IMR-90 (cell line): ENCODE measurements around the gene B2M. TPM values are rescaled to one million over a fixed set of nuclear protein-coding genes. Genes with fewer than 3 reads are reported as not detected.
"Not testable (repeated sequence)": the region's sequence is repeated elsewhere in the genome, so short reads cannot be mapped to it uniquely, and the experiment has no call there.

Experiments
- ATAC-seq: fragments of 200-7000 bp; cut with Tn5 transposase; 2 replicates; pipeline ENCODE4 v1.9.1; 2020; ENCODE audit warnings: low read depth, mild to moderate bottlenecking, moderate library complexity
- BruUV-seq: library from RNA; stranded (reverse); fragments of 400-500 nt; replicated peaks from 2 replicates; lab custom pipeline; 2021; lab: Mats Ljungman, UMichigan
- CTCF ChIA-PET: fragments of 300-600 bp; formaldehyde crosslinking; extraction: SDS; loops from one replicate; lab custom pipeline; 2021; ENCODE audit warnings: antibody characterized with exemption; lab: Yijun Ruan, JAX
- POLR2A ChIA-PET: fragments of 300-600 bp; sonication (Branson Sonifier 250); formaldehyde crosslinking; loops from one replicate; lab custom pipeline; 2022; ENCODE audit warnings: antibody characterized with exemption; ENCODE audit not compliant: unreplicated experiment; lab: Charles Lee
- DNase-seq: peaks from one replicate; pipeline ENCODE4 v3.0.0; 2013
- H2AFZ ChIP-seq: replicated peaks from 2 replicates; pipeline ENCODE3; 2013; ENCODE audit warnings: low read length, mild to moderate bottlenecking; ENCODE audit not compliant: poor library complexity
- H2AK5ac ChIP-seq: 2 replicates; pipeline ENCODE4 v1.6.1; 2013; ENCODE audit warnings: low read depth, low read length, inconsistent platforms
- H2AK9ac ChIP-seq: replicated peaks from 2 replicates; pipeline ENCODE3; 2013; ENCODE audit warnings: mild to moderate bottlenecking, low read depth, low read length, moderate library complexity; ENCODE audit not compliant: poor library complexity
- H2BK120ac ChIP-seq: 2 replicates; pipeline ENCODE4 v1.6.1; 2013; ENCODE audit warnings: low read depth, low read length, inconsistent platforms
- H2BK15ac ChIP-seq: 3 replicates; pipeline ENCODE4 v1.6.1; 2013; ENCODE audit warnings: low read depth, low read length, inconsistent platforms
- H2BK20ac ChIP-seq: 2 replicates; pipeline ENCODE4 v1.6.1; 2013; ENCODE audit warnings: low read depth, mild to moderate bottlenecking, inconsistent platforms, low read length, moderate library complexity
- H2BK5ac ChIP-seq: 2 replicates; pipeline ENCODE4 v1.6.1; 2013; ENCODE audit warnings: mild to moderate bottlenecking, low read depth, low read length, inconsistent platforms; ENCODE audit not compliant: poor library complexity, severe bottlenecking
- H3K14ac ChIP-seq: replicated peaks from 2 replicates; pipeline ENCODE4 v1.6.1; 2013; ENCODE audit warnings: low read depth, low read length, inconsistent platforms
- H3K18ac ChIP-seq: 2 replicates; pipeline ENCODE4 v1.6.1; 2013; ENCODE audit warnings: low read depth, low read length, control low read depth
- H3K23ac ChIP-seq: 2 replicates; pipeline ENCODE4 v1.6.1; 2013; ENCODE audit warnings: low read depth, low read length, inconsistent platforms
- H3K27ac ChIP-seq: 2 replicates; pipeline ENCODE4 v1.5.1; 2013; ENCODE audit warnings: mild to moderate bottlenecking, control low read depth, low read length; ENCODE audit not compliant: insufficient read depth
- H3K27me3 ChIP-seq: 2 replicates; pipeline ENCODE4 v1.6.1; 2013; ENCODE audit warnings: low read length; ENCODE audit not compliant: control insufficient read depth, insufficient read depth
- H3K36me3 ChIP-seq: 2 replicates; pipeline ENCODE4 v1.6.1; 2013; ENCODE audit warnings: low read length, mixed read lengths; ENCODE audit not compliant: control insufficient read depth, insufficient read depth
- H3K4ac ChIP-seq: 2 replicates; pipeline ENCODE4 v1.6.1; 2013; ENCODE audit warnings: low read depth, low read length, inconsistent platforms
- H3K4me1 ChIP-seq: 2 replicates; pipeline ENCODE4 v1.6.1; 2013; ENCODE audit warnings: low read length, mixed read lengths; ENCODE audit not compliant: control insufficient read depth, insufficient read depth
- H3K4me2 ChIP-seq: 2 replicates; pipeline ENCODE4 v1.6.1; 2013; ENCODE audit warnings: low read depth, mild to moderate bottlenecking, control low read depth, low read length, moderate library complexity
- H3K4me3 ChIP-seq: 2 replicates; pipeline ENCODE4 v1.5.1; 2013; ENCODE audit warnings: low read depth, mild to moderate bottlenecking, control low read depth, low read length, moderate library complexity; ENCODE audit not compliant: insufficient read depth
- H3K56ac ChIP-seq: 2 replicates; pipeline ENCODE4 v1.6.1; 2013; ENCODE audit warnings: low read length, inconsistent platforms; ENCODE audit not compliant: insufficient read depth; ENCODE audit errors: extremely low read depth
- H3K79me1 ChIP-seq, 2 experiments: 2 replicates each; pipeline ENCODE4 v1.6.1; 2013; ENCODE audit warnings: low read length in 2 of 2, inconsistent platforms in 1 of 2, low read depth in 1 of 2
- H3K9ac ChIP-seq: 2 replicates; pipeline ENCODE4 v1.6.1; 2013; ENCODE audit warnings: low read depth, low read length, control low read depth
- H3K9me1 ChIP-seq: 2 replicates; pipeline ENCODE4 v1.6.1; 2013; ENCODE audit warnings: low read length, inconsistent platforms; ENCODE audit not compliant: insufficient read depth
- H3K9me3 ChIP-seq: 2 replicates; pipeline ENCODE4 v1.6.1; 2013; ENCODE audit warnings: low read length; ENCODE audit not compliant: control insufficient read depth, insufficient read depth
- H4K20me1 ChIP-seq: 2 replicates; pipeline ENCODE4 v1.6.1; 2013; ENCODE audit warnings: low read length, inconsistent platforms; ENCODE audit not compliant: insufficient read depth
- H4K5ac ChIP-seq: 2 replicates; pipeline ENCODE4 v1.6.1; 2013; ENCODE audit warnings: mild to moderate bottlenecking, low read depth, low read length, control low read depth
- H4K8ac ChIP-seq, 2 experiments: 2 replicates each; pipeline ENCODE4 v1.6.1; 2013; ENCODE audit warnings: low read depth in 2 of 2, low read length in 2 of 2, control low read depth in 1 of 2, inconsistent platforms in 1 of 2
- H4K91ac ChIP-seq: 2 replicates; pipeline ENCODE4 v1.6.1; 2013; ENCODE audit warnings: low read depth, low read length, inconsistent platforms; ENCODE audit not compliant: insufficient read depth
- RCOR1 ChIP-seq: IDR thresholded peaks from 2 replicates; pipeline ENCODE4 v1.6.1; 2012; ENCODE audit warnings: mild to moderate bottlenecking, low read length, improper control_type of control experiment; ENCODE audit not compliant: insufficient replicate concordance
- WGBS, 2 experiments: methylation state at CpG; one replicate each; pipeline versions ENCODE4 v1.1.5 to v1.1.7; 2013; ENCODE audit warnings: missing lambda C conversion rate in 2 of 2; ENCODE audit not compliant: insufficient read length in 1 of 2; ENCODE audit errors: extremely low coverage in 2 of 2; 5-methylcytosine and 5-hydroxymethylcytosine counted together
- dilution Hi-C: fragments of 300-500 bp; cut with HindIII; formaldehyde crosslinking; loops from one replicate; pipeline ENCODE4 v1.14.3; 2018; ENCODE audit warnings: low sequenced_read_pairs; ENCODE audit not compliant: unreplicated experiment
- in situ Hi-C: fragments of 300-500 bp; cut with MboI; formaldehyde crosslinking; loops from 3 replicates; pipeline ENCODE4 v1.14.3; 2019; ENCODE audit warnings: low sequenced_read_pairs, inconsistent platforms, mixed read lengths
- intact Hi-C: fragments of 100-400 bp; cut with micrococcal nuclease; formaldehyde crosslinking; loops from 2 replicates; pipeline ENCODE4 v1.10.0; 2022
- polyA plus RNA-seq, 3 experiments: library from polyadenylated mRNA; depleted of rRNA; stranded (reverse); fragments of >200 nt; gene quantifications; 2 replicates each; pipeline ENCODE4 v1.2.3, GENCODE V29; 2012; ENCODE audit warnings: low replicate concordance in 1 of 3
- total RNA-seq: library from RNA; depleted of rRNA; stranded (reverse); fragments of >200 nt; gene quantifications from 2 replicates; pipeline ENCODE4 v1.2.3, GENCODE V29; 2012

The B2M gene
- total and polyA plus RNA-seq, 2 of the 4 experiments (the other 2 are of a cell fraction) = 895 to 3,394 TPM

DNA sequence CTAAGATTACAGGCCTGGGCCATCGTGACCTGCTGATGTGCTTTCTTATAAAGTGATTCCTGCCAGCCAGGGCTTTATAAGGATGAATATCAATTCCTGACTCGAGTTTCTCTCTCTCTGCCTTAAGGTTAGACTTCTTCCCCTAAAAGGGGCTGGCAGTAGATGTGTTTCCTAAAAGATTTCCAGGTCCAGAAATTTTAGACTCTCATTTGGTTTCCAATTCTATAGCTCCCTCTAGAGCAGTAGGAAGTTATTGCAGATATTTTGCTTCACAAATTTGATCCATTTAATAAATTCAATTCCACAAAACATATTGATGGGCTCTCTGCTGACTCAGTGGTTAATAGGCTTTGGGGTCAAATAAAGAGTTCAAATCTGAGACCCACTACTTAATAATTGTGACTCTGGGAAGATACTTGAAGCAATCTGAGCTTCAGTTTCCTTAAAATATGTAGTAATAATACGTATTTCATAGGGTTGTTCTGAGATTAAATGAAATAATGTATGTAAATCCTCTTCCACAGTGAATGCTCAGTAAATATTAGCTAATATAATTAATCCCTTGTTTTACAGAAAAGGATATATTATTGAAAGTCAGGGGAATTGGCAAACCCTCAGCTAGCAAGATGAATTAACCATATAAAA is 27.1 kb downstream of the B2M start (continued):
- no peak for TF ChIP-seq RCOR1

DNA sequence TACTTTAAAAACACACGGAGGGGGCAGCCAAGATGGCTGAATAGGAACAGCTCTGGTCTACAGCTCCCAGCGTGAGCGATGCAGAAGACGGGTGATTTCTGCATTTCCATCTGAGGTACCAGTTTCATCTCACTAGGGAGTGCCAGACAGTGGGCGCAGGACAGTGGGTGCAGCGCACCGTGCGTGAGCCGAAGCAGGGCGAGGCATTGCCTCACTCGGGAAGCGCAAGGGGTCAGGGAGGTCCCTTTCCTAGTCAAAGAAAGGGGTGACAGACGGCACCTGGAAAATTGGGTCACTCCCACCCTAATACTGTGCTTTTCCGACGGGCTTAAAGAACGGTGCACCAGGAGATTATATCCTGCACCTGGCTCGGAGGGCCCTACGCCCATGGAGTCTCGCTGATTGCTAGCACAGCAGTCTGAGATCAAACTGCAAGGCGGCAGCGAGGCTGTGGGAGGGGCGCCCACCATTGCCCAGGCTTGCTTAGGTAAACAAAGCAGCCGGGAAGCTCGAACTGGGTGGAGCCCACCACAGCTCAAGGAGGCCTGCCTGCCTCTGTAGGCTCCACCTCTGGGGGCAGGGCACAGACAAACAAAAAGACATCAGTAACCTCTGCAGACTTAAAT is 28.0 kb downstream of the B2M start:
- no CpG with 5 or more reads among the region's 24 CpGs for WGBS, 2 experiments
- H3K36me3 ChIP-seq, H3K79me1 ChIP-seq, H4K5ac ChIP-seq, H3K27me3 ChIP-seq, H3K9ac ChIP-seq, H2BK5ac ChIP-seq, H3K14ac ChIP-seq, ATAC-seq, DNase-seq, H3K23ac ChIP-seq, H2AK9ac ChIP-seq, H3K18ac ChIP-seq, H4K8ac ChIP-seq, H3K4me1 ChIP-seq, H2AFZ ChIP-seq, H2BK15ac ChIP-seq, H2BK120ac ChIP-seq, H3K9me3 ChIP-seq, H3K4me3 ChIP-seq, BruUV-seq, H4K91ac ChIP-seq, H3K4ac ChIP-seq, H3K4me2 ChIP-seq, H2AK5ac ChIP-seq, H3K9me1 ChIP-seq, dilution Hi-C loops, H3K27ac ChIP-seq, H4K20me1 ChIP-seq, H3K56ac ChIP-seq, POLR2A ChIA-PET, H2BK20ac ChIP-seq: not testable (repeated sequence)
- in situ Hi-C loops = loop anchor here (5.0 kb wide), 2 partner anchors 72 to 157 kb away; no protein-coding TSS in a partner anchor
- intact Hi-C loops = loop anchor here (5.0 kb wide), 1 partner anchor 147 kb away; no protein-coding TSS in a partner anchor
- CTCF ChIA-PET = interaction anchor here (0.6 to 2.6 kb wide), 8 partner anchors 11 to 140 kb away, joined by 3 to 19 read pairs (median 4); partner anchors contain the start of gene SPG11

DNA sequence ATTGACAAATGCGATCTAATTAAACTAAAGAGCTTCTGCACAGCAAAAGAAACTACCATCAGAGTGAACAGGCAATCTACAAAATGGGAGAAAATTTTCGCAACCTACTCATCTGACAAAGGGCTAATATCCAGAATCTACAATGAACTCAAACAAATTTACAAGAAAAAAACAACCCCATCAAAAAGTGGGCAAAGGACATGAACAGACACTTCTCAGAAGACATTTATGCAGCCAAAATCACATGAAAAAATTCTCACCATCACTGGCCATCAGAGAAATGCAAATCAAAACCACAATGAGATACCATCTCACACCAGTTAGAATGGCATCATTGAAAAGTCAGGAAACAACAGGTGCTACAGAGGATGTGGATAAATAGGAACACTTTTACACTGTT is 32.1 kb downstream of the B2M start:
- in situ Hi-C loops, H3K27ac ChIP-seq, H3K4me3 ChIP-seq, H3K23ac ChIP-seq, intact Hi-C loops, H3K9me3 ChIP-seq, H2BK20ac ChIP-seq, H4K5ac ChIP-seq, H3K9me1 ChIP-seq, H3K4me1 ChIP-seq, H3K4me2 ChIP-seq, BruUV-seq, H3K9ac ChIP-seq, H3K4ac ChIP-seq, POLR2A ChIA-PET, CTCF ChIA-PET, H3K27me3 ChIP-seq, H3K36me3 ChIP-seq, H2BK15ac ChIP-seq, H2AFZ ChIP-seq, ATAC-seq, dilution Hi-C loops, H2BK5ac ChIP-seq, H3K79me1 ChIP-seq, DNase-seq, H3K14ac ChIP-seq, H4K91ac ChIP-seq, H2AK5ac ChIP-seq, H3K56ac ChIP-seq, H3K18ac ChIP-seq, H4K8ac ChIP-seq, H2AK9ac ChIP-seq, H4K20me1 ChIP-seq, H2BK120ac ChIP-seq: not testable (repeated sequence)
- no CpG with 5 or more reads among the region's 2 CpGs for WGBS, 2 experiments
